T-cell (primary cell): ENCODE measurements around the gene ARHGEF18. TPM values are rescaled to one million over a fixed set of nuclear protein-coding genes. Genes with fewer than 3 reads are reported as not detected.
"Not testable (repeated sequence)": the region's sequence is repeated elsewhere in the genome, so short reads cannot be mapped to it uniquely, and the experiment has no call there.

ENCODE experiments used
- ATAC-seq, 4 experiments: fragments of 200-7000 bp in 3 of 4; fragments of 150-1000 bp in 1 of 4; cut with Tn5 transposase; replicated peaks in 1 of 4; 1 replicate in 3 of 4; 2 replicates in 1 of 4; pipeline ENCODE4 v1.10.0; 2021; ENCODE audit warnings: moderate library complexity in 3 of 4, mild to moderate bottlenecking in 2 of 4, moderate number of reproducible peaks in 1 of 4
- CTCF ChIA-PET, 2 donors: fragments of 300-600 bp; sonication (Branson Sonifier 250); formaldehyde crosslinking; loops; one replicate each; lab custom pipeline; 2022; ENCODE audit warnings: antibody characterized with exemption in 2 of 2; lab: Charles Lee
- POLR2A ChIA-PET, 2 donors: fragments of 300-600 bp; sonication (Branson Sonifier 250); formaldehyde crosslinking; loops; one replicate each; lab custom pipeline; 2022; ENCODE audit warnings: antibody characterized with exemption in 2 of 2; lab: Charles Lee
- DNase-seq, 35 experiments: peaks; one replicate each; pipeline versions ENCODE4 v3.0.0 to v3.0.0-alpha.2; 2013 to 2023
- H3K27ac ChIP-seq: one replicate; pipeline ENCODE4 v1.5.1; 2013; ENCODE audit warnings: low read length
- H3K27me3 ChIP-seq, 2 experiments: replicated peaks in 1 of 2; 1 replicate in 1 of 2; 2 replicates in 1 of 2; pipeline versions ENCODE4 v1.6.1 to v1.7.0; 2013; ENCODE audit warnings: low read length in 1 of 2, mixed read lengths in 1 of 2; ENCODE audit not compliant: control insufficient read depth in 2 of 2, insufficient read depth in 2 of 2; ENCODE audit errors: extremely low read depth in 1 of 2
- H3K36me3 ChIP-seq, 2 donors: 1 replicate in 1 of 2; 2 replicates in 1 of 2; pipeline versions ENCODE4 v1.6.1 to v1.7.0; 2013; ENCODE audit warnings: low read length in 1 of 2; ENCODE audit not compliant: control insufficient read depth in 2 of 2, insufficient read depth in 1 of 2; ENCODE audit errors: extremely low read depth in 1 of 2
- H3K4me1 ChIP-seq, 2 experiments: 1 replicate in 1 of 2; 2 replicates in 1 of 2; pipeline versions ENCODE4 v1.6.1 to v1.7.0; 2013; ENCODE audit warnings: low read length in 2 of 2, mixed read lengths in 1 of 2; ENCODE audit not compliant: insufficient read depth in 2 of 2, control insufficient read depth in 1 of 2; ENCODE audit errors: extremely low read depth in 1 of 2
- H3K4me3 ChIP-seq, 2 donors: 1 replicate in 1 of 2; 2 replicates in 1 of 2; pipeline versions ENCODE4 v1.5.1 to v1.7.0; 2013; ENCODE audit warnings: mild to moderate bottlenecking in 2 of 2, low read length in 1 of 2, moderate library complexity in 1 of 2; ENCODE audit not compliant: control insufficient read depth in 1 of 2; ENCODE audit errors: extremely low read depth in 1 of 2
- H3K9me3 ChIP-seq: 2 replicates; pipeline ENCODE4 v1.7.0; 2013
- H3K27ac Mint-ChIP-seq, 2 donors: one replicate each; pipeline ENCODE4 v1.8.0; 2020 to 2021; ENCODE audit warnings: mild to moderate bottlenecking in 2 of 2, mixed read lengths in 2 of 2
- H3K27me3 Mint-ChIP-seq, 2 donors: one replicate each; pipeline ENCODE4 v1.8.0; 2021 to 2022; ENCODE audit warnings: mixed read lengths in 2 of 2
- H3K36me3 Mint-ChIP-seq: one replicate; pipeline ENCODE4 v1.8.0; 2021; ENCODE audit warnings: mixed read lengths
- H3K4me1 Mint-ChIP-seq, 3 donors: one replicate each; pipeline ENCODE4 v1.8.0; 2020 to 2022; ENCODE audit warnings: mixed read lengths in 3 of 3, mild to moderate bottlenecking in 1 of 3
- H3K4me3 Mint-ChIP-seq, 3 donors: one replicate each; pipeline ENCODE4 v1.8.0; 2020 to 2022; ENCODE audit warnings: mild to moderate bottlenecking in 3 of 3, mixed read lengths in 3 of 3, moderate library complexity in 3 of 3
- H3K9me3 Mint-ChIP-seq, 3 donors: one replicate each; pipeline ENCODE4 v1.8.0; 2020 to 2022; ENCODE audit warnings: mixed read lengths in 3 of 3
- WGBS: methylation state at CpG from one replicate; pipeline ENCODE4 v1.1.5; 2013; ENCODE audit warnings: missing lambda C conversion rate; ENCODE audit not compliant: insufficient coverage; 5-methylcytosine and 5-hydroxymethylcytosine counted together
- total RNA-seq, 35 experiments: library from RNA in 6 of 35; stranded (reverse) in 6 of 35; fragments of 120-200 nt in 1 of 35; gene quantifications; one replicate each; pipeline versions ENCODE4 v1.2.1 to v1.2.4 and lab custom pipeline; 2013 to 2026

Gene ARHGEF18
- total RNA-seq, 5 donors from 2014 or later (not counting 1 experiment from before 2014, with no cell fraction given) = 111 to 145 (median 126) TPM

- DNase-seq (peak in 1 of 35 experiments; percentile 57), ATAC-seq (no peak)
- H3K27ac Mint-ChIP-seq = peak overlapping the region; percentile 39 to 61
- Histone ChIP-seq H3K27me3 (no peaks in the 10 kb centered on the region), H3K27ac (no peak overlapping the region), H3K36me3 (peaks cover 25 to 79% of the 10 kb centered on the region in 2 donors), H3K9me3 (no peaks in the 10 kb centered on the region), H3K4me1 (peaks cover 2 to 27% of the 10 kb centered on the region in 2 experiments), H3K4me3 (no peak overlapping the region)
- WGBS = 55% methylated on average over 5 of the region's 10 CpGs
- H3K4me1 Mint-ChIP-seq = peaks cover 44 to 47% (median 46%) of the 10 kb centered on the region in 3 donors
- no peaks in the 10 kb centered on the region for H3K27me3 Mint-ChIP-seq
- no peak overlapping the region for H3K4me3 Mint-ChIP-seq
- POLR2A ChIA-PET = no interaction called here
- peaks cover 56% of the 10 kb centered on the region for H3K36me3 Mint-ChIP-seq
- no peaks in the 10 kb centered on the region for H3K9me3 Mint-ChIP-seq
- CTCF ChIA-PET = interaction anchor here in 1 of 2 donors (0.9 to 1.0 kb wide), 2 partner anchors 13 to 30 kb away, joined by 3 to 4 read pairs; no protein-coding TSS in a partner anchor
Observed at GRCh38 chr19:7366701-7367420, 18.1 kb downstream of the ARHGEF18 start.

- Mint-ChIP-seq H3K27me3 (no peaks in the 10 kb centered on the region), H3K9me3 (no peaks in the 10 kb centered on the region), H3K27ac (peak overlapping the region in 1 of 2 donors; percentile 64), H3K4me3 (no peak overlapping the region), H3K4me1 (peaks cover 29 to 38% (median 33%) of the 10 kb centered on the region in 3 donors), H3K36me3 (peaks cover 49% of the 10 kb centered on the region)
- WGBS = 95% methylated on average over 4 of the region's 4 CpGs
- no peak overlapping the region for H3K4me3 ChIP-seq
- H3K9me3 ChIP-seq = no peaks in the 10 kb centered on the region
- peaks cover 25 to 79% of the 10 kb centered on the region in 2 donors for H3K36me3 ChIP-seq
- H3K27ac ChIP-seq = no peak overlapping the region
- ATAC-seq (no peak), DNase-seq (no peak)
- ChIA-PET CTCF (interaction anchor here in 1 of 2 donors (0.6 kb wide), 1 partner anchor 533 kb away, joined by 3 read pairs; no protein-coding TSS in a partner anchor), POLR2A (no interaction called here)
- H3K27me3 ChIP-seq = no peaks in the 10 kb centered on the region
- H3K4me1 ChIP-seq = peaks cover 0 to 18% of the 10 kb centered on the region in 2 experiments
Observed at GRCh38 chr19:7368456-7368855, 19.7 kb downstream of the ARHGEF18 start.

- Mint-ChIP-seq H3K36me3 (peaks cover 45% of the 10 kb centered on the region), H3K27ac (peak overlapping the region in 1 of 2 donors; percentile 64), H3K4me1 (peaks cover 25 to 34% (median 29%) of the 10 kb centered on the region in 3 donors)
- 87% methylated on average over 10 of the region's 13 CpGs for WGBS
- H3K27me3 Mint-ChIP-seq, H3K9me3 ChIP-seq, H3K27ac ChIP-seq, H3K27me3 ChIP-seq, ATAC-seq, H3K4me3 Mint-ChIP-seq, CTCF ChIA-PET, DNase-seq, H3K4me3 ChIP-seq, POLR2A ChIA-PET, H3K9me3 Mint-ChIP-seq: not testable (repeated sequence)
- H3K4me1 ChIP-seq = peaks cover 0 to 18% of the 10 kb centered on the region in 2 experiments
- H3K36me3 ChIP-seq = peaks cover 26 to 79% of the 10 kb centered on the region in 2 donors
Observed at GRCh38 chr19:7368866-7369265, 20.1 kb downstream of the ARHGEF18 start.

GRCh38 chr19:7370546-7370945, 21.8 kb downstream of the ARHGEF18 start:
- 94% methylated on average over 6 of the region's 10 CpGs for WGBS
- Histone ChIP-seq H3K4me3 (no peak overlapping the region), H3K27me3 (no peaks in the 10 kb centered on the region), H3K4me1 (peaks cover 0 to 11% of the 10 kb centered on the region in 2 experiments), H3K36me3 (peaks cover 17 to 77% of the 10 kb centered on the region in 2 donors), H3K9me3 (no peaks in the 10 kb centered on the region), H3K27ac (no peak overlapping the region)
- Mint-ChIP-seq H3K36me3 (peaks cover 41% of the 10 kb centered on the region), H3K27me3 (no peaks in the 10 kb centered on the region), H3K4me3 (no peak overlapping the region), H3K4me1 (peaks cover 11 to 21% (median 19%) of the 10 kb centered on the region in 3 donors), H3K9me3 (no peaks in the 10 kb centered on the region), H3K27ac (no peak overlapping the region)
- POLR2A ChIA-PET = no interaction called here
- no peak for ATAC-seq
- no peak for DNase-seq
- CTCF ChIA-PET = no interaction called here

GRCh38 chr19:7371001-7371400, 22.3 kb downstream of the ARHGEF18 start:
- Mint-ChIP-seq H3K9me3 (no peaks in the 10 kb centered on the region), H3K27ac (peak overlapping the region; percentile 16 to 61), H3K4me1 (peaks cover 6 to 19% (median 16%) of the 10 kb centered on the region in 3 donors), H3K4me3 (no peak overlapping the region), H3K27me3 (no peaks in the 10 kb centered on the region), H3K36me3 (peaks cover 42% of the 10 kb centered on the region)
- DNase-seq (no peak), ATAC-seq (no peak)
- Histone ChIP-seq H3K9me3 (no peaks in the 10 kb centered on the region), H3K36me3 (peaks cover 15 to 78% of the 10 kb centered on the region in 2 donors), H3K4me1 (peaks cover 0 to 15% of the 10 kb centered on the region in 2 experiments), H3K4me3 (no peak overlapping the region), H3K27me3 (no peaks in the 10 kb centered on the region), H3K27ac (no peak overlapping the region)
- WGBS = 97% methylated on average over 3 of the region's 3 CpGs
- ChIA-PET POLR2A (no interaction called here), CTCF (no interaction called here)

- H3K4me1 Mint-ChIP-seq = peaks cover 0 to 10% (median 6%) of the 10 kb centered on the region in 3 donors
- peaks cover 47% of the 10 kb centered on the region for H3K36me3 Mint-ChIP-seq
- CTCF ChIA-PET = interaction anchor here (0.6 to 0.7 kb wide), 2 partner anchors 35 to 46 kb away, joined by 4 read pairs; no protein-coding TSS in a partner anchor
Observed at GRCh38 chr19:7372810-7373209, 24.1 kb downstream of the ARHGEF18 start.

More at GRCh38 chr19:7372810-7373209, 24.1 kb downstream of the ARHGEF18 start:
- Mint-ChIP-seq H3K27me3 (no peaks in the 10 kb centered on the region), H3K27ac (no peak overlapping the region), H3K4me3 (no peak overlapping the region), H3K9me3 (no peaks in the 10 kb centered on the region)
- peaks cover 16 to 82% of the 10 kb centered on the region in 2 donors for H3K36me3 ChIP-seq
- 98% methylated on average over 7 of the region's 11 CpGs for WGBS
- peaks cover 0 to 5% of the 10 kb centered on the region in 2 experiments for H3K4me1 ChIP-seq
- H3K4me3 ChIP-seq = no peak overlapping the region
- H3K27ac ChIP-seq = no peak overlapping the region
- POLR2A ChIA-PET = no interaction called here
- no peaks in the 10 kb centered on the region for H3K9me3 ChIP-seq
- H3K27me3 ChIP-seq = peaks cover 0 to 3% of the 10 kb centered on the region in 2 experiments
- ATAC-seq (no peak), DNase-seq (no peak)
